GM04504 (cell line): ENCODE measurements around the gene RRAD.
A peak's percentile ranks its signal among the peaks of the same experiment; 100 is the strongest.
"Not testable (repeated sequence)": the region's sequence is repeated elsewhere in the genome, so short reads cannot be mapped to it uniquely, and the experiment has no call there.

Source experiments
- DNase-seq: peaks from one replicate; pipeline ENCODE4 v3.0.0-alpha.2; 2012; ENCODE audit warnings: low read depth

RRAD gene

DNA sequence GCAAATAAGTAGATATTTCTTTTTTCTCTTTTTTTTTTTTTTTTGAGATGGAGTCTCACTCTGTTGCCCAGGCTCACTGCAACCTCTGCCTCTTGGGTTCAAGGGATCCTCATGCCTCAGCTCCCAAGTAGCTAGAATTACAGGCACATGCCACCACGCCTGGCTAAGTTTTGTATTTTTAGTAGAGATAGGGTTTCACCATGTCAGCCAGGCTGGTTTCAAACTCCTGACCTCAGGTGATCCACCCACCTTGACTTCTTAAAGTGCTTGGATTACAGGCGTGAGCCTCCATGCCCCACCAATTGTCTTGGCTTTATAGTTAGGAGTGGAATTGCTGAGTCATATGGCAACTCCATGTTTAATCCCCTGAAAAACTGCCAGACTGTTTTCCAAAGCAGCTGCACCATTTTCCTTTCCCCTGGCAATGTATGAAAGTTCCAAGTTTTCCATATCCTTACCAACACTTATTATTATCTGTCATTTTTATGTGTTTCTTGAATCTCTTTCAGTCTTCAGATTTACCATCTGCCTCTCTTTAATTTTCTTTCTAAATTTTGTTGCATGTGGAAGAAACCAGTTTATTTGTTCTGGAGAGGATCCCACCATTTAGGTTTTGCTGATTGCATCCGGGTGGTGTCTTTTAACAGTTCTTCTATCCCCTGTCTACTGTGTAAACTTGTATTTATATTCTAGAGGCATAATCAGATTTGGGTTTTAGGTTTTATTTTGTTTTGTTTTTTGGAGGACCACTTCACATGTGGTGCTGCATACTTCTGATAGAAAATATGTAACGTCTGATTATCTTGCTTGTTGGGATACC lies 25.8 kb upstream of the RRAD start:
- no peak for DNase-seq

- DNase-seq, result no peak
Observed at GRCh38 chr16:66950437-66950836, 25.1 kb upstream of the RRAD start.

- DNase-seq, result no peak
Observed at GRCh38 chr16:66949472-66949871, 24.1 kb upstream of the RRAD start.

DNA sequence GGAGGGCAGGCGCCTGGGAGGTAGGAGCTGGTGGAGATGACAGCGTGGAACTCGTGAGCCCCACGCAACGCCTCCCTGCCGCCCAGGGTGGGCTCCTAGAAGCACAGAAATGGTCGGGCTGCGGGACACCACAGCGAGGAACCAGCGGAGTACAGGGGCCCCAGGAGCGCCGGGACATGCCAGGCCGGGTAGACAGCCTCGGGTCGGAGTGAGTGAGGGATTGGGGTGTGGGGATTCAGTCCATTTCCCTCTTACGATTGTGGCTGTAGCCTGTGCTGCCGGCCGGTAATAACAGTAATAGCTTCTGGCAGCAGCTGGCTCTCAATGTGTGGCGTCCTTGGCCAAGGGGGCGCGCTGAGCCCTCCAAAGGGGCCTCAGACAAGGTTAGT lies 23.5 kb upstream of the RRAD start:
- DNase-seq, result no peak

GRCh38 chr16:66948134-66948836 lies 22.9 kb upstream of the RRAD start:
- DNase-seq, result no peak

DNA sequence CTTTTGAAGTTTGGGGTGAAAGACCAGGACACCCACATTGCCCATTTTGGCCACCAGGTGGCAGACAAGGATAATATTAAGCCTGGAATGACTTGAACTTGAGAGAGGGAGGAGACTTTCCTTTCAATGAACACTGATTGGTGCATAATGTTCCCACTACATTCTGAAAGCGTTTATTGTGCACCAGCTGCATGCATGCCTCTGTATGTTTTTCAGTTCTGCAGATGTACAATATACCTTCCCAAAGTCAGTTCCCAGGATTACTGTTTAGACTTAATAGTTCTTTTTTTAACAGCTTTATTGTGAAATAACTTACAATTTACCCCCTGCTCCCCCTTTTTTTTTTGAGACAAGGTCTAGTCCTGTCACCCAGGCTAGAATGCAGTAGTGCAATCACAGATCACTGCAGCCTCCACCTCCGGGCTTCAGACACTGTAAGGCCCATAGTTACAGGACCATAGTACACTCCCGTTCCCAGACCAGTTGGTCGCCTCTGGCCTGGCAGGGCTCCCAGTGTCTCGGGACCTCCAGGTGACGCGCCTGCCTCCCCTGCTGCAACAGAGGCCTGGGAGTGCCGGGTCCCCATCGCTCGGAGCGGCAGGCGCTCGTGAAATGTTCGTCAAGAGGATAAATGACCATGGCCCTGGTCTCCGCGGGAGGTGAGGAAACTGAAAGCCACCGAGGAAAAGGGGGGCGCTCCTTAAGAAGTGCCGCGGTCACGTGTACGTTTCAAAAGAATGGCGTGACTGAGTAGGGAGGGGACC lies 22.1 kb upstream of the RRAD start:
- DNase-seq, result peak; percentile 65

DNA sequence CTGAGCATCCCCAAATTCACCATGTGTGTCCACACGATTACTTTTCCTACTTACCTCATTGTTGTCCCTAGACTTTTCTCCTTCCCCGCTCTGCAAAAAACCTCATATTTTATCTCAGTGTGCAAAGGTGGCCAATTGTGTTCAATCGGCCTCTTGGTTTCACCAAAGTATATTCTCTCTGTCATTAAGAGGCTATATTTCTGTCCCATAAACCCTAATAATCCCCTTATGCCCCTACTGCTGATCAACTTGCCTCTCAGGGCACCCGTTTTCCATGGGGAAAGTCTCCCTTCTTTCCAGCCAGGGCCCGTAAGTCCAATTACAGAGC lies 21.6 kb upstream of the RRAD start:
- no peak for DNase-seq

DNA sequence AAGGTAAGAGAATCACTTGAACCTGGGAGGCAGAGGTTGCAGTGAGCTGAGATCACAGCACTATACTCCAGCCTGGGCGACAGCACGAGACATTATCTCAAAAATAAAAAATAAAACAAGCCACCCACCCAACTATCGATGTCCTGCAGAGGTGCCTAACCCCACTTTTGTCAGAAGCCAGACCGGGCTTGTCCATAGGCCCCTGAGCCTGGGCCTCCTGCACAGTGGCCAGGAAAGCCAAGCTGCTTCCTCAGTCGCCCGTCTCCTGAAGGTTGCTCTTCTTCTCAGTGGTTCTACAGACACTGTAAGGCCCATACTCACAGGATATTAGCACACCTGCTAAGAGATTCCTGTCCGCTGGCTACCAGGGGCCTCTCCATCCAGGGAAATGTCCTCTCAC lies 21.2 kb upstream of the RRAD start:
- no peak for DNase-seq

DNA sequence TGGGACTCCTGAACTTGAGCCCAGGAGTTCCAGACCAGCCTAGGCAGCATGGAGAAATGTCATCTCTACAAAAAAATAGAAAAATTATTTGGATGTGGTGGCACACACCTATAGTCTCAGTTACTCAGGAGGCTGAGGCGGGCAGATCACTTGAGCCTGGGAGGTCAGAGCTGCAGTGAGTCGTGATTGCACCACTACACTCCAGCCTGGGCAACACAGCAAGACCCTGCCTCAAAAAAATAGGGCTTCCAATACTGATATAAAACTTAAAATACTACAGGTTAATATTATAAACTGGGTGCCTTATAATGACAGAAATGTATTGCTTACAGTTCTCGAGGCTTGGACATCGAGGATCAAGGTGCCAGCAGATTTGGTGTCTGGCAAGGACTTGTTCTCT lies 20.6 kb upstream of the RRAD start:
- no peak for DNase-seq

DNA sequence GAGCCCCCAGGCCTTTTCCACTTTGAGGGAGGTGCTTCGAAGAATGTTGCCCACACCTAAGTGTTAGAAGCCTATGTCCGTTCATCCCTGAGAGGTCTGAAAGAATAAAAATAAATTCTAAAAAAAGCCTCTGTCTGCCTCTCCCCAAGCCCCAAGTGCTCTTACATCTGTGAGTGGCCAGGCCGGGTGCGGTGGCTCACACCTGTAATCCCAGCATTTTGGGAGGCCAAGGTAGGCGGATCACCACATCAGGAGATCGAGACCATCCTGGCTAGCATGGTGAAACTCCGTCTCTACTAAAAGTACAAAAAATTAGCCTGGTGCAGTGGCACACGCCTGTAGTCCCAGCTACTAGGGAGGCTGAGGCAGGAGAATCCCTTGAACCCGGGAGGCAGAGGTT lies 19.6 kb upstream of the RRAD start:
- DNase-seq, result not testable (repeated sequence)

DNA sequence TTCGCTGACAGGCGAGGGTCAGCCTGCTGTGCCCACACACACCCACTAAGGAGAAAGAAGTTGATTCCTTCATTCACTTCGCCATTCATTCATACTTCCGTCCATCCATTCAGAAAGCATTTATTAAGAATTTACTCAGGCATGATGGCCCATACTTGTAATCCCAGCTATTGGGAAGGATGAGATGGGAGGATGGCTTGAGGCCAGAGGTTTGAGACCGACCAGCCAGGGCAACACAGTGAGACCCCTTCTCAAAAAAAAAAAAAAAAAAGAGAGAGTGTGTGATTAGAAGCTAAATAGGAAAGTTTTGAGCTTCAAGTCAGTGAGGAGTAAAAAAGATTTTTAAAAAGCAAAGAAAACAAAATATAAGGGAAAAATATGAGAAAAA lies 18.7 kb upstream of the RRAD start:
- no peak for DNase-seq

- DNase-seq, result no peak
Observed at GRCh38 chr16:66943426-66944053, 18.2 kb upstream of the RRAD start.

- no peak for DNase-seq
Observed at GRCh38 chr16:66942981-66943380, 17.6 kb upstream of the RRAD start.

DNA sequence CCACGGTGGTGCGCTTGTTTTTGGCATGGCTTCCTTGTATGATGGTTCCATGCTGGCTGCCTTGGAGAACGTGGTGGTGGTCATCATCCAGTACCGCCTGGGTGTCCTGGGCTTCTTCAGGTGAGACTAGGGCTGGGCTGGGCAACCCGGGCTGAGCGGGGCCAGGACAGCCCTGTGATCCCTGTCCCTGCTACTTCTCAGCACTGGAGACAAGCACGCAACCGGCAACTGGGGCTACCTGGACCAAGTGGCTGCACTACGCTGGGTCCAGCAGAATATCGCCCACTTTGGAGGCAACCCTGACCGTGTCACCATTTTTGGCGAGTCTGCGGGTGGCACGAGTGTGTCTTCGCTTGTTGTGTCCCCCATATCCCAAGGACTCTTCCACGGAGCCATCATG lies 14.9 kb upstream of the RRAD start:
- no peak for DNase-seq

DNA sequence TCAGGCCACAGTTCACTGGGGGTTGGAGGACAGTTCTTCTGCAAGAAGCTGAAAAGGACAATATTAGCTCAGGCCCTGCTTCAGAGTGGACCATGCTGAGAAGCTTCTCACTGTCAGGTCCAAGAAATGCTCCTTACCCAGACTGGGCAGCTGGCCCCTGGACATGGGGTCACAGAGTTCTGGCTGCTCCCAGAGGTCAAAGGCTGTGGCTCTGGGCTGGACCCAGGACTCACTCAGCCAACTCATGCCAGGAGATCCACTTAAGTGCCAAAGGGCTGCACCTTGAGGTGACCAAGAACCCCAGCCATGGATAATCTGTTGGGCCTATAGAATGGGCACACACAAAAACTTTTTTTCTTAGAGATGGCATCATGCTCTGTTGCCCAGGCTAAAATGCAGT lies 14.0 kb upstream of the RRAD start:
- no peak for DNase-seq

DNA sequence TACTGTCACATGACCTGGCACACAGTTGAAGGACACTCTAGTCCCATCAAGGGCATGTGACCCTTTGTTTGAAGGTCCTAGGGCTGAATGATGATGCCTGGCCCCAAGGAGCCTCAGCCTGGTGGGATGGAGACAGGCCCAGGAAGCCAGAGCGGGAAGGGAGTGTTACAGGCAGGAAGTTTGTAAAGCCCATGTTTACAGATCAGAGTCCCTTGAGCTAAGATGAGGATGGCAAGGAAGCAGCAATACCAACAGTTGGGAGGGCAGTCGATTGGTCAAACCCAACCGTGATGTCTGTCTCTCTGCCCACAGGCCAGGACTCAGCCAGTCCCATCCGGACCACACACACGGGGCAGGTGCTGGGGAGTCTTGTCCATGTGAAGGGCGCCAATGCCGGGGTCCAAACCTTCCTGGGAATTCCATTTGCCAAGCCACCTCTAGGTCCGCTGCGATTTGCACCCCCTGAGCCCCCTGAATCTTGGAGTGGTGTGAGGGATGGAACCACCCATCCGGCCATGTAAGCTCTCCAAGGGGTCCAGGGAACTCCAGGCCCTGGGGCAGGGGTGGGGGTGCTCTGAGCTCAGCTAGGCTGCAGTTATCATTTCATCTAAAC lies 12.5 kb upstream of the RRAD start:
- no peak for DNase-seq

DNA sequence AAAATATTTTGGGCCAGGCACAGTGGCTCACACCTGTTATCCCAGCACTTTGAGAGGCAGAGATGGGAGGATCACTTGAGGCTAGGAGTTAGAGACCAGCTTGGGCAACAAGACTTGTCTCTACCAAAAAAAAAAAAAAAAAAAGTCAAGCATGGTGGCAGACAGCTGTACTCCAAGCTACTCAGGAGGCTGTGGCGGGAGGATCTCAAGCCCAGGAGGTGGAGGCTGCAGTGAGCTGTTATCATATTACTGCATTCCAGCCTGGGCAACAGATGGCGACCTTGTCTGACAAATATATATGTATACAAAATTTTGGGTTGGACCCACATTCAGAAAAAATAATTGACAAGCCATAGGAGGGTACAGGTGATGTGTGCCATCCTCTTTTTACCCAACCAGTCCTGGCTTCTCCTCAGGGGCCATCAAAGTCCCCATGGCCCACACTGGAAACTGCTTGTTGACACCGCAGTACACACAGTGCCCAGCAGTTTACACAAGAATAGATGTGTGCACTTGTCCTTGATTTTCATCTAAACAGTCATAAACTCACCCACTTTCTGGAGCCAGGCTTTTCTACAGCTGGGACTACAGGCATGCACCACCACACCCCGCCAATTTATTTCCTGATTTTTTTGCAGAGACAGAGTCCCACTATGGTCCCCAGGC lies 11.7 kb upstream of the RRAD start:
- DNase-seq, result no peak

DNA sequence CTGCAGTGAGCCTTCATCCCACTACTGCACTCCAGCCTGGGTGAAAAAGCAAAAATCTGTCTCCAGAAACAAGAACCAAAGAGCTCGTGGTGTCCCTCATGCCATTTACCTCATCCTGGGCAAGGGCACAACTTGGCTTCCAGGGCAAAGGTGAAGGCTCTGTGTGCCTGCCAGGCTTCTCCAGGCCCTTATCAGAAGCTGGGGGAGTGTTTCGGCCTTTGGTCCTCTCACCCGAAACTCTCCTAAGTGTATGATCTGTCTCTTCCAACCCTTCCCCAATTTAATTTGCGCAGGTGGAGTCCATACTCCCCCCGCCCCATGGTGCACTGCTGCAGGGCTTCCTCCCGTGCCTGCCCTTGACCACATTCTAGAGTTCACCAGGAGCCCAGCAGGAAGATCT lies 11.1 kb upstream of the RRAD start:
- no peak for DNase-seq

- no peak for DNase-seq
Observed at GRCh38 chr16:66935314-66936011, 10.1 kb upstream of the RRAD start, which contains the start of gene CES2. CES2 (plus strand) TSS chr16:66935516; CDS start chr16:66935636, 120 bp downstream.

DNA sequence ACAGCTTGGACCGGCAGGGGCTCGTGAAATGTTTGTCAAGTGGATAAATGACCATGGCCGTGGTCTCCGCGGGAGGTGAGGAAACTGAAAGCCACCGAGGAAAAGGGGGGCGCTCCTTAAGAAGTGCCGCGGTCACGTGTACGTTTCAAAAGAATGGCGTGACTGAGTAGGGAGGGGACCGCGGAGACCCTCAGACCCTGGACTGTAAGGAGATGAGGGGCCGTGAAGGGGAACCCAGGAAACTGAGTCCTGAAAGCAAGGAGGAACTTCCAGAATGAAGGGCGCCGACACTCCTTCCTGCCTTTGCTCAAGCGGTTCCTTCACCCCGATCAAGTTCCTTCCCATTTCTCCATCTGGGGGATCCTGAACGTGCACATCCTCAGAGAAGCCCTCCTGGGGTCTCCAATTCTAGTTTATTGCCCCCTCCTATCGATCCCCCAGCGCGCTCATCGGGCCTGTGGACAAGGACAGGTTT lies 9.5 kb upstream of the RRAD start:
- DNase-seq, result not testable (repeated sequence)
